CD14-positive monocyte (primary cell): ENCODE measurements around the gene INO80E. TPM values are rescaled to one million over a fixed set of nuclear protein-coding genes. Genes with fewer than 3 reads are reported as not detected.

Experiments
- DNase-seq, 3 donors: peaks; one replicate each; pipeline ENCODE4 v3.0.0-alpha.2; 2011 to 2022
- H2AFZ ChIP-seq: 2 replicates; pipeline ENCODE4 v1.6.0; 2012; ENCODE audit warnings: mild to moderate bottlenecking, low read depth, low read length, inconsistent platforms; ENCODE audit not compliant: insufficient read depth, poor library complexity, severe bottlenecking
- H3K27ac ChIP-seq, 2 donors: 1 replicate in 1 of 2; 2 replicates in 1 of 2; pipeline ENCODE4 v1.5.1; 2012 to 2013; ENCODE audit warnings: low read length in 2 of 2, control low read depth in 1 of 2, inconsistent platforms in 1 of 2, low read depth in 1 of 2, mild to moderate bottlenecking in 1 of 2
- H3K27me3 ChIP-seq, 2 donors: one replicate each; pipeline versions ENCODE4 v1.6.0 to v1.6.1; 2011 to 2013; ENCODE audit warnings: low read length in 2 of 2; ENCODE audit not compliant: control insufficient read depth in 2 of 2, insufficient read depth in 2 of 2
- H3K36me3 ChIP-seq, 2 donors: replicated peaks in 1 of 2; 1 replicate in 1 of 2; 2 replicates in 1 of 2; pipeline versions ENCODE4 v1.5.1 to v1.6.1; 2012 to 2013; ENCODE audit warnings: low read length in 2 of 2, control low read depth in 1 of 2, inconsistent platforms in 1 of 2, mild to moderate bottlenecking in 1 of 2; ENCODE audit not compliant: insufficient read depth in 2 of 2, control insufficient read depth in 1 of 2
- H3K4me1 ChIP-seq, 2 donors: 1 replicate in 1 of 2; 2 replicates in 1 of 2; pipeline versions ENCODE4 v1.5.1 to v1.6.1; 2012 to 2013; ENCODE audit warnings: low read length in 2 of 2, control low read depth in 1 of 2, inconsistent platforms in 1 of 2, mild to moderate bottlenecking in 1 of 2, moderate library complexity in 1 of 2; ENCODE audit not compliant: insufficient read depth in 2 of 2, control insufficient read depth in 1 of 2
- H3K4me2 ChIP-seq: replicated peaks from 2 replicates; pipeline ENCODE3; 2012; ENCODE audit warnings: low read length, moderate library complexity, mild to moderate bottlenecking; ENCODE audit not compliant: poor library complexity, severe bottlenecking; ENCODE audit errors: extremely low read depth
- H3K4me3 ChIP-seq, 3 experiments: fragments of 200-600 bp in 1 of 3; sonication (generic) in 1 of 3; replicated peaks in 1 of 3; 1 replicate in 2 of 3; 2 replicates in 1 of 3; pipeline ENCODE4 v1.5.1; 2011 to 2013; ENCODE audit warnings: low read length in 3 of 3, mild to moderate bottlenecking in 3 of 3, control low read depth in 2 of 3, low read depth in 2 of 3, inconsistent platforms in 1 of 3, moderate library complexity in 1 of 3
- H3K79me2 ChIP-seq: 2 replicates; pipeline ENCODE4 v1.6.0; 2012; ENCODE audit warnings: mild to moderate bottlenecking, control low read depth, inconsistent platforms, low read length, moderate library complexity; ENCODE audit not compliant: insufficient read depth
- H3K9ac ChIP-seq: 2 replicates; pipeline ENCODE4 v1.6.0; 2017; ENCODE audit warnings: low read length, mild to moderate bottlenecking; ENCODE audit not compliant: insufficient read depth, poor library complexity, severe bottlenecking
- H3K9me3 ChIP-seq, 2 donors: replicated peaks in 1 of 2; 1 replicate in 1 of 2; 2 replicates in 1 of 2; pipeline versions ENCODE4 v1.5.1 to v1.6.1; 2012 to 2013; ENCODE audit warnings: low read length in 2 of 2, control low read depth in 1 of 2; ENCODE audit not compliant: control insufficient read depth in 1 of 2, insufficient read depth in 1 of 2
- H4K20me1 ChIP-seq: 2 replicates; pipeline ENCODE4 v1.6.0; 2012; ENCODE audit warnings: mild to moderate bottlenecking, low read length, control low read depth, moderate library complexity; ENCODE audit not compliant: insufficient read depth
- H3K27ac Mint-ChIP-seq, 7 donors: one replicate each; pipeline ENCODE4 v1.8.0; 2020; ENCODE audit warnings: mild to moderate bottlenecking in 7 of 7, mixed read lengths in 7 of 7, moderate library complexity in 6 of 7, inconsistent platforms in 2 of 7
- H3K27me3 Mint-ChIP-seq, 3 donors: one replicate each; pipeline ENCODE4 v1.8.0; 2021 to 2022; ENCODE audit warnings: low read depth in 3 of 3, mild to moderate bottlenecking in 3 of 3, mixed read lengths in 3 of 3, moderate library complexity in 3 of 3, inconsistent platforms in 1 of 3
- H3K36me3 Mint-ChIP-seq, 2 donors: one replicate each; pipeline ENCODE4 v1.8.0; 2020; ENCODE audit warnings: mixed read lengths in 2 of 2, inconsistent platforms in 1 of 2, mild to moderate bottlenecking in 1 of 2
- H3K4me1 Mint-ChIP-seq: one replicate; pipeline ENCODE4 v1.8.0; 2020; ENCODE audit warnings: mild to moderate bottlenecking, mixed read lengths
- H3K4me3 Mint-ChIP-seq, 2 donors: one replicate each; pipeline ENCODE4 v1.8.0; 2020; ENCODE audit warnings: mild to moderate bottlenecking in 2 of 2, mixed read lengths in 2 of 2, moderate library complexity in 1 of 2
- H3K9me3 Mint-ChIP-seq, 7 donors: one replicate each; pipeline ENCODE4 v1.8.0; 2020 to 2022; ENCODE audit warnings: mixed read lengths in 7 of 7, mild to moderate bottlenecking in 6 of 7, moderate library complexity in 6 of 7, inconsistent platforms in 2 of 7
- WGBS: methylation state at CpG from one replicate; pipeline ENCODE4 v1.1.5; 2013; ENCODE audit warnings: missing lambda C conversion rate; ENCODE audit not compliant: insufficient coverage; 5-methylcytosine and 5-hydroxymethylcytosine counted together
- intact Hi-C, 2 donors: fragments of 100-400 bp; cut with micrococcal nuclease; formaldehyde crosslinking; loops; one replicate each; pipeline versions ENCODE4 v1.15.0 to v1.15.1; 2023
- polyA plus RNA-seq, 3 donors: library from polyadenylated mRNA; depleted of rRNA in 1 of 3; unstranded in 2 of 3; stranded (reverse) in 1 of 3; fragments of 300-500 nt in 2 of 3; fragments of >200 nt in 1 of 3; fragmentation: Illumina TruSeq in 2 of 3; gene quantifications; 1 replicate in 2 of 3; 2 replicates in 1 of 3; pipeline ENCODE4 v1.2.3, GENCODE V29; 2012 to 2021
- TF ChIP-seq, protein P1 (sequence below): fragments of 200-600 bp; IDR thresholded peaks from one replicate; pipeline ENCODE4 v1.8.0; 2022; ENCODE audit warnings: antibody characterized with exemption, mild to moderate bottlenecking

INO80E gene
- polyA plus RNA-seq, 3 donors: 2.8 to 57.6 (median 3.5) TPM

DNA sequence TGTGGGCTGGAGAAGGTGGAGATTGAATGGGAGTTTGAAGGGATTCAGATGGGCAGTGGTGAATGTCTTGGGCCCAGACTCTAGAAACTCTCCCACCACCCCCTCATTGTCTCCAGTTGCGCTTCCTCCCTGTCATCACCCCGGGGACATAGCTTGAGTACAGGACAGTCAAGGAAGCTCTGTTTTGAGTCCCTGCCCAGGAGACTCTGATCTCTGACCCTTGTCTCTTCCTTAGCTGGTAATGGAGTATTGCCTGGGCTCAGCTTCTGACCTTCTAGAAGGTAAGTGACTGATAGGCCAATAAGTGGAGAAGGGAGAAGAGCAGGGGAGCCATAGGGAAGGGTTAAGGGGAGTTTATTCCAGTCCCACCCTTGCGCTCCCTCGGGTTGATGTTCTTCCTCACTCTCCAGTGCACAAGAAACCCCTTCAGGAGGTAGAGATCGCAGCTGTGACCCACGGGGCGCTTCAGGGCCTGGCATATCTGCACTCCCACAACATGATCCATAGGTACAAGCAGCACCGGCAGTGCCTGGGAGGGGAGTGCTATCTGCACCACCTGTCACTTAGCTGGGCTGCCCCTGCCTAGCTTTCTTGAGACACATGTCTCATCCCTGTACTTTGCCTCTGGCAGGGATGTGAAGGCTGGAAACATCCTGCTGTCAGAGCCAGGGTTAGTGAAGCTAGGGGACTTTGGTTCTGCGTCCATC is 17.3 kb upstream of the INO80E start:
- Mint-ChIP-seq H3K4me1 (peaks cover 27% of the 10 kb centered on the region), H3K9me3 (peaks cover 0 to 2% (median 0%) of the 10 kb centered on the region in 7 donors), H3K27me3 (peaks cover 0 to 3% (median 2%) of the 10 kb centered on the region in 3 donors), H3K4me3 (no peak overlapping the region), H3K27ac (peak overlapping the region in 5 of 7 donors; percentile 42 to 76 (median 46)), H3K36me3 (peaks cover 61 to 69% of the 10 kb centered on the region in 2 donors)
- Histone ChIP-seq H3K9ac (no peak overlapping the region), H3K4me3 (no peak overlapping the region), H3K36me3 (peaks cover 64 to 70% of the 10 kb centered on the region in 2 donors), H3K4me2 (no peak overlapping the region), H3K4me1 (peaks cover 22 to 29% of the 10 kb centered on the region in 2 donors), H2AFZ (no peak overlapping the region), H3K27ac (peak overlapping the region in 1 of 2 donors; percentile 8), H3K27me3 (no peaks in the 10 kb centered on the region), H3K79me2 (peaks cover 46% of the 10 kb centered on the region), H4K20me1 (peaks cover 43% of the 10 kb centered on the region), H3K9me3 (no peaks in the 10 kb centered on the region)
- 100% methylated on average over 7 of the region's 9 CpGs for WGBS
- TF ChIP-seq, protein P1, sequence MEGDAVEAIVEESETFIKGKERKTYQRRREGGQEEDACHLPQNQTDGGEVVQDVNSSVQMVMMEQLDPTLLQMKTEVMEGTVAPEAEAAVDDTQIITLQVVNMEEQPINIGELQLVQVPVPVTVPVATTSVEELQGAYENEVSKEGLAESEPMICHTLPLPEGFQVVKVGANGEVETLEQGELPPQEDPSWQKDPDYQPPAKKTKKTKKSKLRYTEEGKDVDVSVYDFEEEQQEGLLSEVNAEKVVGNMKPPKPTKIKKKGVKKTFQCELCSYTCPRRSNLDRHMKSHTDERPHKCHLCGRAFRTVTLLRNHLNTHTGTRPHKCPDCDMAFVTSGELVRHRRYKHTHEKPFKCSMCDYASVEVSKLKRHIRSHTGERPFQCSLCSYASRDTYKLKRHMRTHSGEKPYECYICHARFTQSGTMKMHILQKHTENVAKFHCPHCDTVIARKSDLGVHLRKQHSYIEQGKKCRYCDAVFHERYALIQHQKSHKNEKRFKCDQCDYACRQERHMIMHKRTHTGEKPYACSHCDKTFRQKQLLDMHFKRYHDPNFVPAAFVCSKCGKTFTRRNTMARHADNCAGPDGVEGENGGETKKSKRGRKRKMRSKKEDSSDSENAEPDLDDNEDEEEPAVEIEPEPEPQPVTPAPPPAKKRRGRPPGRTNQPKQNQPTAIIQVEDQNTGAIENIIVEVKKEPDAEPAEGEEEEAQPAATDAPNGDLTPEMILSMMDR: no peak
- no peak for DNase-seq
- intact Hi-C loops: loop anchor here in 1 of 2 donors (10.0 kb wide), 1 partner anchor 114 kb away; the partner anchor contains the start of gene CDIPT

DNA sequence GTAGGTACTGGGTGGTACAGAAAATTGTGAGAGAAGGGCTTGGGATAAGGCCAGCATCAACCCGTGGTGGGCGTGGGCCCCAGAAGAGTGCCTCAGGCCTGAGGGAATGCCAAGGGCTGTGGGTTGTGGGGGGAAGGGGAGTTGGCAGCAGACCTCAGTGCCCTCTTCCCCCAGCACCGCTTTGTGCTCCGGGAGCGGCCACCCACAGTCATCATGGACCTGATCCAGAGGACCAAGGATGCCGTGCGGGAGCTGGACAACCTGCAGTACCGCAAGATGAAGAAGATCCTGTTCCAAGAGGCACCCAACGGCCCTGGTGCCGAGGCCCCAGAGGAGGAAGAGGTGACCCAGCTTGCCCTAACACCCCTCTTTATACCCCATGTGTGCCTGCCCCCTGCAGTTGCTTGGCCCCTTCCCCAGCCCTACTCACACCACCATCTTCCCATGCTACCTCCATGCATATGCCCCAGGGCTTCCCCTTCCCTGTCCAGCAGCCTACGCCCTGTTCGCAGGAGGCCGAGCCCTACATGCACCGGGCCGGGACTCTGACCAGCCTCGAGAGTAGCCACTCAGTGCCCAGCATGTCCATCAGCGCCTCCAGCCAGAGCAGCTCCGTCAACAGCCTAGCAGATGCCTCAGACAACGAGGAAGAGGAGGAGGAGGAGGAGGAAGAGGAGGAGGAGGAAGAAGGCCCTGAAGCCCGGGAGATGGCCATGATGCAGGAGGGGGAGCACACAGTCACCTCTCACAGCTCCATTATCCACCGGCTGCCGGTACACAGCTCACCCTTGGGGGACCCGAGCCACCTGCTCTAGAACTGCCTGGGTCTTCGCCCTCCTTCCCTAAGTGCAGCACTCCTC is 13.3 kb upstream of the INO80E start:
- no peak overlapping the region for H3K9ac ChIP-seq
- peak overlapping the region in 3 of 7 donors; percentile 3 to 71 (median 10) for H3K27ac Mint-ChIP-seq
- H3K27ac ChIP-seq: no peak overlapping the region
- peaks cover 0 to 2% (median 0%) of the 10 kb centered on the region in 7 donors for H3K9me3 Mint-ChIP-seq
- over 99% methylated on average over 16 of the region's 24 CpGs for WGBS
- peaks cover 22% of the 10 kb centered on the region for H4K20me1 ChIP-seq
- no peak overlapping the region for H3K4me3 ChIP-seq
- H3K4me2 ChIP-seq: no peak overlapping the region
- H3K27me3 Mint-ChIP-seq: peaks cover 0 to 2% (median 0%) of the 10 kb centered on the region in 3 donors
- peaks cover 100% of the 10 kb centered on the region in 2 donors for H3K36me3 ChIP-seq
- H3K27me3 ChIP-seq: no peaks in the 10 kb centered on the region
- H3K36me3 Mint-ChIP-seq: peaks cover 87 to 94% of the 10 kb centered on the region in 2 donors
- TF ChIP-seq, protein P1: no peak
- no peak overlapping the region for H3K4me3 Mint-ChIP-seq
- no peak overlapping the region for H2AFZ ChIP-seq
- DNase-seq: no peak
- H3K79me2 ChIP-seq: peaks cover 6% of the 10 kb centered on the region
- intact Hi-C loops: no loop called here
- H3K4me1 Mint-ChIP-seq: no peaks in the 10 kb centered on the region
- no peaks in the 10 kb centered on the region for H3K4me1 ChIP-seq
- H3K9me3 ChIP-seq: no peaks in the 10 kb centered on the region
